GM13976 (cell line): ENCODE data around the gene SELPLG.
A peak's percentile ranks its signal among the peaks of the same experiment; 100 is the strongest.
"Not testable (repeated sequence)": the region's sequence is repeated elsewhere in the genome, so short reads cannot be mapped to it uniquely, and the experiment has no call there.

Source experiments
- DNase-seq: peaks from one replicate; pipeline ENCODE4 v3.0.0; 2012; ENCODE audit warnings: low spot score
- CTCF ChIP-seq: IDR thresholded peaks from 2 replicates; pipeline ENCODE4 v1.5.1; 2012; ENCODE audit warnings: borderline replicate concordance, mild to moderate bottlenecking; ENCODE audit not compliant: insufficient read depth; ENCODE audit errors: extremely low read depth, missing control alignments, control extremely low read depth
- in situ Hi-C: fragments of 300-500 bp; cut with MboI; formaldehyde crosslinking; loops from one replicate; pipeline ENCODE4 v1.12.0; 2022; ENCODE audit warnings: low sequenced_read_pairs, mixed read lengths, inconsistent platforms; ENCODE audit not compliant: unreplicated experiment

SELPLG gene

GRCh38 chr12:108667349-108667748 lies 33.7 kb upstream of the SELPLG start:
- DNase-seq = no peak
- in situ Hi-C loops = loop anchor here (10.0 to 25.0 kb wide), 3 partner anchors 137 to 420 kb away; partner anchors contain the start of genes ALKBH2 and UNG
- TF ChIP-seq CTCF = no peak

GRCh38 chr12:108666401-108666881 lies 32.7 kb upstream of the SELPLG start:
- in situ Hi-C loops = loop anchor here (10.0 to 25.0 kb wide), 3 partner anchors 138 to 421 kb away; partner anchors contain the start of genes ALKBH2 and UNG
- DNase-seq = no peak
- no peak for TF ChIP-seq CTCF

- in situ Hi-C loops = loop anchor here (10.0 to 25.0 kb wide), 3 partner anchors 139 to 422 kb away; partner anchors contain the start of genes ALKBH2 and UNG
- TF ChIP-seq CTCF = no peak
- no peak for DNase-seq
Measured at GRCh38 chr12:108665608-108666202, 32.0 kb upstream of the SELPLG start.

- DNase-seq = peak; percentile 70
- in situ Hi-C loops = loop anchor here (10.0 to 25.0 kb wide), 3 partner anchors 140 to 423 kb away; partner anchors contain the start of genes ALKBH2 and UNG
- TF ChIP-seq CTCF = peak; percentile 83
Measured at GRCh38 chr12:108664338-108665258, 30.9 kb upstream of the SELPLG start.

- no peak for DNase-seq
- no peak for TF ChIP-seq CTCF
- in situ Hi-C loops = loop anchor here (10.0 to 25.0 kb wide), 3 partner anchors 141 to 424 kb away; partner anchors contain the start of genes ALKBH2 and UNG
Measured at GRCh38 chr12:108663324-108664015, 29.8 kb upstream of the SELPLG start.

- in situ Hi-C loops = loop anchor here (25.0 kb wide), 2 partner anchors 304 to 429 kb away; partner anchors contain the start of genes ALKBH2 and UNG
- DNase-seq = not testable (repeated sequence)
Measured at GRCh38 chr12:108658115-108658514, 24.4 kb upstream of the SELPLG start.
